Heart left ventricle (tissue), 16 donors: ENCODE results near the gene A2ML1. TPM values are rescaled to one million over a fixed set of nuclear protein-coding genes. Genes with fewer than 3 reads are reported as not detected.

Source experiments
- ATAC-seq, 4 donors: fragments of 200-7000 bp; cut with Tn5 transposase; one replicate each; pipeline ENCODE4 v1.9.1; 2020 to 2022; ENCODE audit warnings: moderate library complexity in 4 of 4, mild to moderate bottlenecking in 3 of 4, moderate number of reproducible peaks in 1 of 4
- DNase-seq, 5 donors: peaks; one replicate each; pipeline ENCODE4 v3.0.0-alpha.2; 2020
- H3K27ac ChIP-seq, 12 donors: fragments of 200-600 bp; sonication (generic) in 4 of 12; one replicate each; pipeline versions ENCODE4 v1.5.0 to v1.8.0; 2016 to 2022; ENCODE audit warnings: mild to moderate bottlenecking in 2 of 12
- H3K27me3 ChIP-seq, 9 donors: fragments of 200-600 bp; sonication (generic) in 2 of 9; one replicate each; pipeline versions ENCODE4 v1.5.1 to v1.8.0; 2016 to 2022; ENCODE audit warnings: mild to moderate bottlenecking in 3 of 9
- H3K36me3 ChIP-seq, 9 donors: fragments of 200-600 bp; sonication (generic) in 2 of 9; one replicate each; pipeline versions ENCODE4 v1.5.0 to v1.8.0; 2018 to 2022; ENCODE audit warnings: mild to moderate bottlenecking in 2 of 9
- H3K4me1 ChIP-seq, 12 donors: fragments of 200-600 bp; sonication (generic) in 4 of 12; one replicate each; pipeline versions ENCODE4 v1.5.0 to v1.8.0; 2016 to 2022; ENCODE audit warnings: mild to moderate bottlenecking in 3 of 12
- H3K4me3 ChIP-seq, 12 donors: fragments of 200-600 bp; sonication (generic) in 4 of 12; one replicate each; pipeline versions ENCODE4 v1.5.0 to v1.8.0; 2017 to 2022; ENCODE audit warnings: mild to moderate bottlenecking in 9 of 12, moderate library complexity in 4 of 12
- H3K9me3 ChIP-seq, 12 donors: fragments of 200-600 bp; sonication (generic) in 4 of 12; one replicate each; pipeline versions ENCODE4 v1.5.0 to v1.8.0; 2016 to 2022; ENCODE audit warnings: mild to moderate bottlenecking in 1 of 12
- POLR2A ChIP-seq, 2 donors: fragments of 450-650 bp; IDR thresholded peaks; one replicate each; pipeline ENCODE4 v1.6.1; 2017; ENCODE audit warnings: antibody characterized with exemption in 2 of 2, mild to moderate bottlenecking in 2 of 2, moderate library complexity in 2 of 2
- WGBS, 4 donors: extraction: QIAGEN DNeasy Blood & Tissue Kit in 2 of 4; methylation state at CpG; one replicate each; pipeline versions ENCODE4 v1.1.5 to v1.1.7; 2013 to 2018; 5-methylcytosine and 5-hydroxymethylcytosine counted together
- intact Hi-C, 10 donors: fragments of 100-400 bp; cut with DNase I; formaldehyde crosslinking; loops; one replicate each; pipeline versions ENCODE4 v1.11.1 to v1.14.2; 2022
- polyA plus RNA-seq, 2 donors: library from polyadenylated mRNA; stranded (reverse); fragments of 200-250 nt; gene quantifications; one replicate each; pipeline ENCODE4 v1.2.3, GENCODE V29; 2013
- total RNA-seq, 9 donors: library from RNA; depleted of rRNA in 2 of 9; stranded (reverse); fragments of >200 nt in 2 of 9; fragmentation: NEBNext Ultra II Directional in 3 of 9; extraction: Animal tissue kit (Norgen Biotek cat#: 25700) in 3 of 9; gene quantifications; one replicate each; pipeline versions ENCODE4 v1.1.0 to v1.2.4, GENCODE V29; 2016 to 2023
- TF ChIP-seq, protein P1 (sequence below), 12 donors: fragments of 200-600 bp; sonication (generic) in 4 of 12; IDR thresholded peaks; one replicate each; pipeline versions ENCODE4 v1.5.0 to v1.8.0; 2018 to 2022; ENCODE audit warnings: antibody characterized with exemption in 12 of 12, mild to moderate bottlenecking in 5 of 12
- donor health status: ischemic (EF 13 %, LVEDD 7.1; RV severe dilation, severe dysfunction).
- donor health status: healthy with polysubstance abuse.
- donor health status: DM: no; HTN: yes; CAD: no.
- donor health status: DM: no; HTN: no; CAD: no.
- donor health status: ischemic (EF 25% LVEDD 6.9; RV normal size, moderate dysfunction).
- donor health status: ischemic (EF 25% LVEDD 5.7; RV mildly dilated, moderate dysfunction).
- donor health status: healthy.
- donor health status: DM: yes; HTN: yes; CAD: no.
- donor health status: ischemic (EF 35%, LVEDD 5.7; RV mildly dilated, moderate dysfunction).
- donor health status: nonischemic (EF 11% LVEDD 7.7; RV severe dilation, severe dysfunction).
- donor health status: DM: yes; HTN: yes; CAD: no.
- donor health status: PGD.
- donor health status: ischemic (EF 29% LVEDD 5.4; RV normal size, mild dysfunction).
- donor health status: nonischemic (EF 23%, LVEDD 6.1; RV moderate dilation, normal function).

A2ML1 gene
- total and polyA plus RNA-seq, 11 donors: 0.07 to 0.25 (median 0.08) TPM; not detected in 8

DNA sequence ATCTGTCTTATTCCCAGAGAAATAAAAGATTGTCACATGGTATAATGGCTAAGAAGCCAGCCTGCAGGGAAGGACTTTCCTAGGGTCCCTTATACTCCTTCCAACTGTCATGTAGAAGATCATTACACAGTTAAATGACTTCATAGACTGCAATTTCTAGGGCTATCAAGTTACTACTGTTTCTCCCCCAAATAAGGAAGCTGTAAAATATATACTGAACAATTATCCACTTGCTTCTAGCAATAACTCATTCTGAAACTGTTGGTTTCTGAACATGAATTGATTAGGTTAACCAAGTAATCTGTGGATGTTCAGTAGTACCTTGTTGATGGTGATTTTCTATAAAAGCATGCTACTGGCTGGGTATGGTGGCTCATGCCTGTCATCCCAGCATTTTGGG is 44.6 kb downstream of the A2ML1 start:
- TF ChIP-seq, protein P1, sequence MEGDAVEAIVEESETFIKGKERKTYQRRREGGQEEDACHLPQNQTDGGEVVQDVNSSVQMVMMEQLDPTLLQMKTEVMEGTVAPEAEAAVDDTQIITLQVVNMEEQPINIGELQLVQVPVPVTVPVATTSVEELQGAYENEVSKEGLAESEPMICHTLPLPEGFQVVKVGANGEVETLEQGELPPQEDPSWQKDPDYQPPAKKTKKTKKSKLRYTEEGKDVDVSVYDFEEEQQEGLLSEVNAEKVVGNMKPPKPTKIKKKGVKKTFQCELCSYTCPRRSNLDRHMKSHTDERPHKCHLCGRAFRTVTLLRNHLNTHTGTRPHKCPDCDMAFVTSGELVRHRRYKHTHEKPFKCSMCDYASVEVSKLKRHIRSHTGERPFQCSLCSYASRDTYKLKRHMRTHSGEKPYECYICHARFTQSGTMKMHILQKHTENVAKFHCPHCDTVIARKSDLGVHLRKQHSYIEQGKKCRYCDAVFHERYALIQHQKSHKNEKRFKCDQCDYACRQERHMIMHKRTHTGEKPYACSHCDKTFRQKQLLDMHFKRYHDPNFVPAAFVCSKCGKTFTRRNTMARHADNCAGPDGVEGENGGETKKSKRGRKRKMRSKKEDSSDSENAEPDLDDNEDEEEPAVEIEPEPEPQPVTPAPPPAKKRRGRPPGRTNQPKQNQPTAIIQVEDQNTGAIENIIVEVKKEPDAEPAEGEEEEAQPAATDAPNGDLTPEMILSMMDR (IDR thresholded peaks at IDR 0.05): no peak
- no peak for TF ChIP-seq POLR2A (IDR thresholded peaks at IDR 0.05)
- ATAC-seq (no peak), DNase-seq (no peak)
- Histone ChIP-seq H3K9me3 (no peaks in the 10 kb centered on the region), H3K36me3 (no peaks in the 10 kb centered on the region), H3K27me3 (no peaks in the 10 kb centered on the region), H3K27ac (no peak overlapping the region), H3K4me3 (no peak overlapping the region), H3K4me1 (no peaks in the 10 kb centered on the region)
- intact Hi-C loops: loop anchor here in 1 of 10 donors (10.0 kb wide), 1 partner anchor 82 kb away; no protein-coding TSS in a partner anchor

DNA sequence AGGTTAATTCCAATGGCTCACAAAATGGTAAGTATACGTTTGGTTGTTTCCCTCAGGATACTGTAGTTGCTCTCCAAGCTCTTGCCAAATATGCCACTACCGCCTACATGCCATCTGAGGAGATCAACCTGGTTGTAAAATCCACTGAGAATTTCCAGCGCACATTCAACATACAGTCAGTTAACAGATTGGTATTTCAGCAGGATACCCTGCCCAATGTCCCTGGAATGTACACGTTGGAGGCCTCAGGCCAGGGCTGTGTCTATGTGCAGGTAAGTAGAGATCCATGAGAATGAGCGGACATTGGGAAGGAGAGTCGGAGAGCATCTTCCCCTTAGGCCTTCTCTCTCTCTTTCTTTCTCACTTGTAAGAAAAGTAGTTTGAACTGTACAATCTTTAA is 45.4 kb downstream of the A2ML1 start:
- WGBS, 4 donors: 90 to 94% (median 92%) methylated on average over 6 of the region's 6 CpGs
- intact Hi-C loops: loop anchor here in 1 of 10 donors (10.0 kb wide), 1 partner anchor 83 kb away; no protein-coding TSS in a partner anchor

DNA sequence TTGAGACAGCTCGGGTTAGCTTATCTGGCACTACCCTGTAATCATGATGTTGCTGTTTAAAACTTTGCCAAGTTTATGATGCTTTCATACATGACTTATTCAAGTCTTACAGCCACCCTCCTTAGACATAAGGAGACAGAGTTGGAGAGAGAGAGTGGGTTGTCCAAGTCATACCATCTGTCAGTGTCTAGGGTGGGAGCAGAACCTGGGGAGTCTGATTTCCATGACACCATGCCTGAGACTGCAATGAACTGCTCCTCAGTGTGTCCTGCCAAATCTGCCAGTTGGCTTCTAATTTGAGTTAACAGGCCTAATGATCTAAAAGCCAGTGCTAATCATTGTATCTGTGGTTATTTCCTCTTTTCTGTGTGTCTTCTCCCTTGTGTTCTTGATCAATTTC is 48.2 kb downstream of the A2ML1 start:
- no peak for DNase-seq
- 67 to 93% (median 78%) methylated on average over 1 of the region's 1 CpG for WGBS, 4 donors
- Histone ChIP-seq H3K4me1 (no peaks in the 10 kb centered on the region), H3K27me3 (no peaks in the 10 kb centered on the region), H3K4me3 (no peak overlapping the region), H3K36me3 (no peaks in the 10 kb centered on the region), H3K9me3 (no peaks in the 10 kb centered on the region), H3K27ac (peak overlapping the region in 1 of 12 donors; percentile 66)
- intact Hi-C loops: loop anchor here in 1 of 10 donors (10.0 kb wide), 1 partner anchor 316 kb away; no protein-coding TSS in a partner anchor
- TF ChIP-seq, protein P1 (IDR thresholded peaks at IDR 0.05): no peak
- no peak for TF ChIP-seq POLR2A (IDR thresholded peaks at IDR 0.05)
- peak; percentile 47 to 73 (median 53) for ATAC-seq

More for the DNA sequence above, 45.4 kb downstream of the A2ML1 start:
- no peaks in the 10 kb centered on the region for H3K27me3 ChIP-seq
- no peak overlapping the region for H3K27ac ChIP-seq
- DNase-seq (no peak), ATAC-seq (no peak)
- no peaks in the 10 kb centered on the region for H3K9me3 ChIP-seq
- H3K4me3 ChIP-seq: no peak overlapping the region
- no peaks in the 10 kb centered on the region for H3K36me3 ChIP-seq
- TF ChIP-seq, protein P1 (IDR thresholded peaks at IDR 0.05): no peak
- TF ChIP-seq POLR2A (IDR thresholded peaks at IDR 0.05): no peak
- no peaks in the 10 kb centered on the region for H3K4me1 ChIP-seq

DNA sequence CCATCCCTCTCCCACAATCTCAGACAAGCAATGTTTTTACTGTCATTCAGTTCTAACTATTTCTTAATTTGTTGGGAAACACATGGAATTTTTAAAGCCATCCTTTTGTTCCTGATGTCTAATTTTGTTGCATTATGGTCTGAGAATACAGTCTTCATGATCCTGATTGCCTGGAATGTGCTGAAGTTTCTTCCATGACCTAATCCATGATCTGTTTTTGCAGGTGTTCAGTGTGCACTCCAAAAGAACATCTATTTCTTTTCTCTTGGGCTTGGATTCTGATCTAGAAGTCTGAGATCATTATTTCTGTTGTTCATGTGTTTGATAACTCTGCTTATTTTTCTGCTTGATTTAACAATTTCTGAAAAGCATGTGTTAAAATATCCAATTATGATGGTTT is 48.6 kb downstream of the A2ML1 start:
- intact Hi-C loops: loop anchor here in 1 of 10 donors (10.0 kb wide), 1 partner anchor 316 kb away; no protein-coding TSS in a partner anchor
- no peak overlapping the region for H3K4me3 ChIP-seq
- no peaks in the 10 kb centered on the region for H3K9me3 ChIP-seq
- ATAC-seq: peak in 2 of 4 donors; percentile 32 to 52
- no peaks in the 10 kb centered on the region for H3K27me3 ChIP-seq
- no peaks in the 10 kb centered on the region for H3K4me1 ChIP-seq
- DNase-seq: no peak
- H3K27ac ChIP-seq: peak overlapping the region in 1 of 12 donors; percentile 66
- H3K36me3 ChIP-seq: no peaks in the 10 kb centered on the region
- TF ChIP-seq, protein P1 (IDR thresholded peaks at IDR 0.05): no peak
- TF ChIP-seq POLR2A (IDR thresholded peaks at IDR 0.05): no peak
